Measurements from ENCODE around the gene APOBEC2.

DNA sequence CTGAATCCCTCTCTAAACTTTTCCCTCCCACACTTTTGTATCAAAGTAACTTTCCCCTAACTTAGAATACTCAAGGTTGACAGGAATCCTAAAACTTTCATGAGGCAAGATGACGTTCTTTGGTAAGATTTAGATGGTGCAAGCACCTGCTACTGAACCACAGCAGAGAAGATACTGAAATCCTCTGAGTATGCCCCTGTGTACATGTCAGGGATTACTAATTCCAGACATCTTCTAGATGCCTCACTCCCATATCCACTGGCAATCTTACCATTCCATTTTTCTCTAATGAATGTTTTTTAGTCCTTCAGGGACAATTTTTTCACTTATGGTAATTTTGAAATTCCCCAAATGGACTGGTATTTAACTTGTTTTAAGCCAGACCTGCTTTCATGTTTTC, 9.1 kb downstream of the APOBEC2 start:
- TF ChIP-seq, protein P1, sequence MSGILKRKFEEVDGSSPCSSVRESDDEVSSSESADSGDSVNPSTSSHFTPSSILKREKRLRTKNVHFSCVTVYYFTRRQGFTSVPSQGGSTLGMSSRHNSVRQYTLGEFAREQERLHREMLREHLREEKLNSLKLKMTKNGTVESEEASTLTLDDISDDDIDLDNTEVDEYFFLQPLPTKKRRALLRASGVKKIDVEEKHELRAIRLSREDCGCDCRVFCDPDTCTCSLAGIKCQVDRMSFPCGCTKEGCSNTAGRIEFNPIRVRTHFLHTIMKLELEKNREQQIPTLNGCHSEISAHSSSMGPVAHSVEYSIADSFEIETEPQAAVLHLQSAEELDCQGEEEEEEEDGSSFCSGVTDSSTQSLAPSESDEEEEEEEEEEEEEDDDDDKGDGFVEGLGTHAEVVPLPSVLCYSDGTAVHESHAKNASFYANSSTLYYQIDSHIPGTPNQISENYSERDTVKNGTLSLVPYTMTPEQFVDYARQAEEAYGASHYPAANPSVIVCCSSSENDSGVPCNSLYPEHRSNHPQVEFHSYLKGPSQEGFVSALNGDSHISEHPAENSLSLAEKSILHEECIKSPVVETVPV (CRISPR knock-in tag; IDR thresholded peaks at IDR 0.05), result no peak
- TF ChIP-seq, protein P2, sequence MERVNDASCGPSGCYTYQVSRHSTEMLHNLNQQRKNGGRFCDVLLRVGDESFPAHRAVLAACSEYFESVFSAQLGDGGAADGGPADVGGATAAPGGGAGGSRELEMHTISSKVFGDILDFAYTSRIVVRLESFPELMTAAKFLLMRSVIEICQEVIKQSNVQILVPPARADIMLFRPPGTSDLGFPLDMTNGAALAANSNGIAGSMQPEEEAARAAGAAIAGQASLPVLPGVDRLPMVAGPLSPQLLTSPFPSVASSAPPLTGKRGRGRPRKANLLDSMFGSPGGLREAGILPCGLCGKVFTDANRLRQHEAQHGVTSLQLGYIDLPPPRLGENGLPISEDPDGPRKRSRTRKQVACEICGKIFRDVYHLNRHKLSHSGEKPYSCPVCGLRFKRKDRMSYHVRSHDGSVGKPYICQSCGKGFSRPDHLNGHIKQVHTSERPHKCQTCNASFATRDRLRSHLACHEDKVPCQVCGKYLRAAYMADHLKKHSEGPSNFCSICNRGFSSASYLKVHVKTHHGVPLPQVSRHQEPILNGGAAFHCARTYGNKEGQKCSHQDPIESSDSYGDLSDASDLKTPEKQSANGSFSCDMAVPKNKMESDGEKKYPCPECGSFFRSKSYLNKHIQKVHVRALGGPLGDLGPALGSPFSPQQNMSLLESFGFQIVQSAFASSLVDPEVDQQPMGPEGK (CRISPR knock-in tag; IDR thresholded peaks at IDR 0.05; ENCODE audit: borderline replicate concordance), result no peak
- TF ChIP-seq, protein P3, sequence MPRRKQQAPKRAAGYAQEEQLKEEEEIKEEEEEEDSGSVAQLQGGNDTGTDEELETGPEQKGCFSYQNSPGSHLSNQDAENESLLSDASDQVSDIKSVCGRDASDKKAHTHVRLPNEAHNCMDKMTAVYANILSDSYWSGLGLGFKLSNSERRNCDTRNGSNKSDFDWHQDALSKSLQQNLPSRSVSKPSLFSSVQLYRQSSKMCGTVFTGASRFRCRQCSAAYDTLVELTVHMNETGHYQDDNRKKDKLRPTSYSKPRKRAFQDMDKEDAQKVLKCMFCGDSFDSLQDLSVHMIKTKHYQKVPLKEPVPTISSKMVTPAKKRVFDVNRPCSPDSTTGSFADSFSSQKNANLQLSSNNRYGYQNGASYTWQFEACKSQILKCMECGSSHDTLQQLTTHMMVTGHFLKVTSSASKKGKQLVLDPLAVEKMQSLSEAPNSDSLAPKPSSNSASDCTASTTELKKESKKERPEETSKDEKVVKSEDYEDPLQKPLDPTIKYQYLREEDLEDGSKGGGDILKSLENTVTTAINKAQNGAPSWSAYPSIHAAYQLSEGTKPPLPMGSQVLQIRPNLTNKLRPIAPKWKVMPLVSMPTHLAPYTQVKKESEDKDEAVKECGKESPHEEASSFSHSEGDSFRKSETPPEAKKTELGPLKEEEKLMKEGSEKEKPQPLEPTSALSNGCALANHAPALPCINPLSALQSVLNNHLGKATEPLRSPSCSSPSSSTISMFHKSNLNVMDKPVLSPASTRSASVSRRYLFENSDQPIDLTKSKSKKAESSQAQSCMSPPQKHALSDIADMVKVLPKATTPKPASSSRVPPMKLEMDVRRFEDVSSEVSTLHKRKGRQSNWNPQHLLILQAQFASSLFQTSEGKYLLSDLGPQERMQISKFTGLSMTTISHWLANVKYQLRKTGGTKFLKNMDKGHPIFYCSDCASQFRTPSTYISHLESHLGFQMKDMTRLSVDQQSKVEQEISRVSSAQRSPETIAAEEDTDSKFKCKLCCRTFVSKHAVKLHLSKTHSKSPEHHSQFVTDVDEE (CRISPR knock-in tag; IDR thresholded peaks at IDR 0.05), result no peak
- no peak for TF ChIP-seq PPARA (CRISPR knock-in tag; IDR thresholded peaks at IDR 0.05; ENCODE audit: borderline replicate concordance)
- TF ChIP-seq SNAI2 (CRISPR knock-in tag; IDR thresholded peaks at IDR 0.05), result no peak
- TF ChIP-seq ESRRG (CRISPR knock-in tag; IDR thresholded peaks at IDR 0.05), result no peak
- no peak for TF ChIP-seq ISL1 (CRISPR knock-in tag; IDR thresholded peaks at IDR 0.05)
- no peak for TF ChIP-seq TCF4 (CRISPR knock-in tag; IDR thresholded peaks at IDR 0.05; ENCODE audit: borderline replicate concordance)
- TF ChIP-seq GLIS3 (CRISPR knock-in tag; IDR thresholded peaks at IDR 0.05), result no peak
- no peak for TF ChIP-seq ZFP3 (CRISPR knock-in tag; IDR thresholded peaks at IDR 0.05)
- no peak for TF ChIP-seq ARNTL (CRISPR knock-in tag; IDR thresholded peaks at IDR 0.05; ENCODE audit: borderline replicate concordance, low read depth)
- no peak for TF ChIP-seq TOX (CRISPR knock-in tag; IDR thresholded peaks at IDR 0.05; ENCODE audit: borderline replicate concordance)
- no peak for TF ChIP-seq ZNF70 (CRISPR knock-in tag; IDR thresholded peaks at IDR 0.05)
- TF ChIP-seq, protein P4, sequence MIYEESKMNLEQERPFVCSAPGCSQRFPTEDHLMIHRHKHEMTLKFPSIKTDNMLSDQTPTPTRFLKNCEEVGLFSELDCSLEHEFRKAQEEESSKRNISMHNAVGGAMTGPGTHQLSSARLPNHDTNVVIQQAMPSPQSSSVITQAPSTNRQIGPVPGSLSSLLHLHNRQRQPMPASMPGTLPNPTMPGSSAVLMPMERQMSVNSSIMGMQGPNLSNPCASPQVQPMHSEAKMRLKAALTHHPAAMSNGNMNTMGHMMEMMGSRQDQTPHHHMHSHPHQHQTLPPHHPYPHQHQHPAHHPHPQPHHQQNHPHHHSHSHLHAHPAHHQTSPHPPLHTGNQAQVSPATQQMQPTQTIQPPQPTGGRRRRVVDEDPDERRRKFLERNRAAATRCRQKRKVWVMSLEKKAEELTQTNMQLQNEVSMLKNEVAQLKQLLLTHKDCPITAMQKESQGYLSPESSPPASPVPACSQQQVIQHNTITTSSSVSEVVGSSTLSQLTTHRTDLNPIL (CRISPR knock-in tag; IDR thresholded peaks at IDR 0.05; ENCODE audit: low read depth), result no peak
